H1 (cell line): Measurements from ENCODE around the gene BABAM2. TPM values are rescaled to one million over a fixed set of nuclear protein-coding genes. Genes with fewer than 3 reads are reported as not detected.

ENCODE experiments used
- CTCF ChIA-PET: fragments of 300-600 bp; sonication (Branson Sonifier 250); formaldehyde crosslinking; loops from one replicate; lab custom pipeline; 2021; ENCODE audit not compliant: partially characterized antibody; lab: Charles Lee
- POLR2A ChIA-PET: fragments of 300-600 bp; sonication (Branson Sonifier 250); formaldehyde crosslinking; loops from one replicate; lab custom pipeline; 2021; ENCODE audit warnings: inconsistent platforms; ENCODE audit not compliant: partially characterized antibody; lab: Charles Lee
- DNase-seq, 2 experiments: peaks; one replicate each; pipeline versions ENCODE4 v3.0.0 to v3.0.0-alpha.2; 2010 to 2022; ENCODE audit warnings: low spot score in 2 of 2, low read depth in 1 of 2, mixed read lengths in 1 of 2
- FAIRE-seq: peaks from 2 replicates; lab custom pipeline; 2011; peaks lifted over from hg19 to GRCh38; lab: Jason Lieb, UNC
- H2AFZ ChIP-seq: 2 replicates; pipeline ENCODE4 v1.8.1; 2012; ENCODE audit warnings: low read length, inconsistent platforms
- H2AK5ac ChIP-seq: 2 replicates; pipeline ENCODE4 v1.6.1; 2013; ENCODE audit warnings: low read depth, low read length
- H2BK120ac ChIP-seq: replicated peaks from 2 replicates; pipeline ENCODE3; 2013; ENCODE audit warnings: low read depth, low read length, inconsistent platforms
- H2BK12ac ChIP-seq: 2 replicates; pipeline ENCODE4 v1.6.1; 2013; ENCODE audit warnings: low read depth, low read length
- H2BK15ac ChIP-seq: 2 replicates; pipeline ENCODE4 v1.6.1; 2013; ENCODE audit warnings: low read length
- H2BK20ac ChIP-seq: 2 replicates; pipeline ENCODE4 v1.6.1; 2013; ENCODE audit warnings: low read length
- H2BK5ac ChIP-seq: 2 replicates; pipeline ENCODE4 v1.6.1; 2013; ENCODE audit warnings: low read depth, low read length
- H3K14ac ChIP-seq: 2 replicates; pipeline ENCODE4 v1.6.1; 2013; ENCODE audit warnings: inconsistent platforms; ENCODE audit not compliant: insufficient read length
- H3K18ac ChIP-seq: 2 replicates; pipeline ENCODE4 v1.6.1; 2013; ENCODE audit warnings: low read length; ENCODE audit errors: extremely low read depth
- H3K23ac ChIP-seq: 2 replicates; pipeline ENCODE4 v1.6.1; 2013; ENCODE audit warnings: inconsistent platforms; ENCODE audit not compliant: insufficient read length
- H3K23me2 ChIP-seq: 2 replicates; pipeline ENCODE4 v1.6.1; 2013; ENCODE audit warnings: low read depth, low read length
- H3K27ac ChIP-seq: 2 replicates; pipeline ENCODE4 v1.6.1; 2011; ENCODE audit warnings: low read depth, low read length, inconsistent platforms
- H3K27me3 ChIP-seq, 4 experiments: replicated peaks in 1 of 4; 1 replicate in 1 of 4; 2 replicates in 3 of 4; pipeline versions ENCODE4 v1.6.1 to v1.8.1; 2011 to 2013; ENCODE audit warnings: low read length in 3 of 4, mild to moderate bottlenecking in 3 of 4, inconsistent platforms in 2 of 4, mixed read lengths in 2 of 4, moderate library complexity in 1 of 4; ENCODE audit not compliant: control insufficient read depth in 3 of 4, insufficient read depth in 3 of 4; ENCODE audit errors: extremely low read depth in 1 of 4
- H3K36me3 ChIP-seq, 4 experiments: 2 replicates each; pipeline versions ENCODE4 v1.6.1 to v1.8.1; 2011 to 2013; ENCODE audit warnings: mild to moderate bottlenecking in 4 of 4, low read length in 3 of 4, moderate library complexity in 2 of 4, control low read depth in 1 of 4, inconsistent platforms in 1 of 4; ENCODE audit not compliant: insufficient read depth in 4 of 4, control insufficient read depth in 2 of 4
- H3K4ac ChIP-seq: replicated peaks from 2 replicates; pipeline ENCODE3; 2013; ENCODE audit warnings: low read length, low read depth, mixed read lengths, inconsistent platforms; ENCODE audit not compliant: insufficient read length
- H3K4me1 ChIP-seq, 4 experiments: replicated peaks in 1 of 4; 1 replicate in 1 of 4; 2 replicates in 3 of 4; pipeline versions ENCODE4 v1.6.1 to v1.8.1; 2011 to 2013; ENCODE audit warnings: low read length in 3 of 4, inconsistent platforms in 2 of 4, mixed read lengths in 1 of 4; ENCODE audit not compliant: insufficient read depth in 4 of 4, control insufficient read depth in 3 of 4
- H3K4me2 ChIP-seq, 2 experiments: 2 replicates each; pipeline versions ENCODE4 v1.6.1 to v1.8.1; 2011 to 2013; ENCODE audit warnings: low read depth in 2 of 2, low read length in 2 of 2, control low read depth in 1 of 2, inconsistent platforms in 1 of 2, mild to moderate bottlenecking in 1 of 2; ENCODE audit not compliant: insufficient read depth in 1 of 2
- H3K4me3 ChIP-seq, 4 experiments: fragments of 200-600, 300-600 bp in 1 of 4; sonication (generic), shearing (Covaris generic), sonication (Bioruptor Twin) in 1 of 4; 2 replicates each; pipeline versions ENCODE4 v1.5.1 to v1.8.1; 2011 to 2016; ENCODE audit warnings: low read length in 4 of 4, low read depth in 3 of 4, control low read depth in 2 of 4, inconsistent platforms in 2 of 4, mild to moderate bottlenecking in 2 of 4, mixed read lengths in 1 of 4, moderate library complexity in 1 of 4; ENCODE audit not compliant: insufficient read depth in 2 of 4; ENCODE audit errors: extremely low read depth in 1 of 4
- H3K56ac ChIP-seq: replicated peaks from 2 replicates; pipeline ENCODE3; 2013; ENCODE audit warnings: low read depth, mild to moderate bottlenecking, mixed read lengths, low read length, inconsistent platforms; ENCODE audit not compliant: insufficient read length
- H3K79me1 ChIP-seq: 2 replicates; pipeline ENCODE4 v1.6.1; 2013; ENCODE audit warnings: low read depth, low read length, control low read depth
- H3K79me2 ChIP-seq, 2 experiments: 2 replicates each; pipeline versions ENCODE4 v1.6.1 to v1.8.1; 2012 to 2013; ENCODE audit warnings: low read length in 2 of 2, mild to moderate bottlenecking in 2 of 2, inconsistent platforms in 1 of 2; ENCODE audit not compliant: insufficient read depth in 2 of 2, control insufficient read depth in 1 of 2
- H3K9ac ChIP-seq, 4 experiments: replicated peaks in 1 of 4; 1 replicate in 1 of 4; 2 replicates in 3 of 4; pipeline versions ENCODE4 v1.6.1 to v1.8.1; 2011 to 2013; ENCODE audit warnings: low read depth in 3 of 4, low read length in 3 of 4, control low read depth in 2 of 4, mild to moderate bottlenecking in 2 of 4, moderate library complexity in 2 of 4, inconsistent platforms in 1 of 4; ENCODE audit errors: extremely low read depth in 1 of 4
- H3K9me3 ChIP-seq, 2 experiments: 2 replicates each; pipeline versions ENCODE4 v1.6.1 to v1.8.1; 2012 to 2013; ENCODE audit warnings: mild to moderate bottlenecking in 2 of 2, moderate library complexity in 2 of 2, control low read depth in 1 of 2, inconsistent platforms in 1 of 2, low read depth in 1 of 2, low read length in 1 of 2, mixed read lengths in 1 of 2; ENCODE audit not compliant: insufficient read depth in 2 of 2
- H4K20me1 ChIP-seq, 2 experiments: replicated peaks in 1 of 2; 2 replicates each; pipeline versions ENCODE3 to v1.8.1; 2011 to 2013; ENCODE audit warnings: inconsistent platforms in 2 of 2, low read length in 2 of 2, mild to moderate bottlenecking in 1 of 2; ENCODE audit not compliant: insufficient read depth in 2 of 2, control insufficient read depth in 1 of 2
- H4K5ac ChIP-seq: 2 replicates; pipeline ENCODE4 v1.6.1; 2013; ENCODE audit warnings: low read length, low read depth, mixed read lengths, inconsistent platforms; ENCODE audit not compliant: insufficient read length
- H4K8ac ChIP-seq: 2 replicates; pipeline ENCODE4 v1.8.0; 2013; ENCODE audit warnings: mild to moderate bottlenecking, moderate library complexity, low read length, inconsistent platforms; ENCODE audit not compliant: insufficient read depth; ENCODE audit errors: extremely low read depth
- H4K91ac ChIP-seq: replicated peaks from 2 replicates; pipeline ENCODE3; 2013; ENCODE audit warnings: low read length, mixed read lengths, inconsistent platforms; ENCODE audit not compliant: insufficient read length
- ASH2L ChIP-seq: fragments of 200-600, 300-600 bp; sonication (generic); IDR thresholded peaks from one replicate; pipeline ENCODE4 v1.7.1; 2017; ENCODE audit warnings: low read length
- EGR1 ChIP-seq: IDR thresholded peaks from 2 replicates; pipeline ENCODE4 v1.6.1; 2011; ENCODE audit warnings: low read depth, low read length, borderline replicate concordance
- JUND ChIP-seq: IDR thresholded peaks from 2 replicates; pipeline ENCODE4 v1.6.1; 2011; ENCODE audit warnings: mild to moderate bottlenecking, improper control_type of control experiment, low read length
- WGBS, 2 experiments: shearing (Covaris generic) in 1 of 2; methylation state at CpG; one replicate each; pipeline versions ENCODE4 v1.1.6 to v1.1.7; 2013 to 2015; ENCODE audit warnings: low lambda C conversion rate in 2 of 2, mixed read lengths in 2 of 2, inconsistent platforms in 1 of 2, low coverage in 1 of 2, missing lambda C conversion rate in 1 of 2; ENCODE audit not compliant: insufficient replicate concordance in 2 of 2, insufficient coverage in 1 of 2, insufficient read length in 1 of 2; ENCODE audit errors: extremely low coverage in 1 of 2, missing lambda C conversion rate in 1 of 2; 5-methylcytosine and 5-hydroxymethylcytosine counted together
- polyA plus RNA-seq, 7 experiments: library from polyadenylated mRNA; depleted of rRNA in 3 of 7; stranded (reverse) in 5 of 7; unstranded in 2 of 7; fragments of >200 nt in 5 of 7; fragments of 200-250 nt in 2 of 7; gene quantifications; 1 replicate in 5 of 7; 2 replicates in 1 of 7; 4 replicates in 1 of 7; pipeline versions ENCODE4 v1.2.1 to v1.2.3, GENCODE V29; 2011 to 2013; ENCODE audit warnings: missing spikeins in 2 of 7, mixed read lengths in 2 of 7
- total RNA-seq: library from RNA; stranded (reverse); fragmentation: NEBNext Ultra II Directional; extraction: Animal tissue kit (Norgen Biotek cat#: 25700); gene quantifications from 2 replicates; pipeline ENCODE4 v1.2.1, GENCODE V29; 2021

Gene BABAM2
- total and polyA plus RNA-seq, 2 of the 8 experiments (the other 6 are each of a cell fraction or from before 2014, with no cell fraction given): 15.8 to 20.9 TPM

GRCh38 chr2:27996156-27996922 lies 105.8 kb downstream of the BABAM2 start:
- POLR2A ChIA-PET: no interaction called here
- H3K56ac ChIP-seq: no peak overlapping the region
- H3K79me2 ChIP-seq: no peaks in the 10 kb centered on the region
- H3K79me1 ChIP-seq: no peaks in the 10 kb centered on the region
- no peaks in the 10 kb centered on the region for H3K27me3 ChIP-seq
- no peak overlapping the region for H3K14ac ChIP-seq
- no peak overlapping the region for H4K5ac ChIP-seq
- H3K9me3 ChIP-seq: no peaks in the 10 kb centered on the region
- H3K36me3 ChIP-seq: no peaks in the 10 kb centered on the region
- H2AFZ ChIP-seq: no peak overlapping the region
- H3K18ac ChIP-seq: no peak overlapping the region
- H2BK12ac ChIP-seq: no peak overlapping the region
- WGBS, 2 experiments: 87% methylated on average over 5 of the region's 5 CpGs; no CpG with 5 or more reads in 1 of the 2 experiments
- DNase-seq (no peak), FAIRE-seq (no peak)
- no peak overlapping the region for H2AK5ac ChIP-seq
- H2BK15ac ChIP-seq: no peak overlapping the region
- H3K23ac ChIP-seq: no peak overlapping the region
- no peak overlapping the region for H4K91ac ChIP-seq
- no peak overlapping the region for H3K9ac ChIP-seq
- no peak overlapping the region for H2BK20ac ChIP-seq
- H4K20me1 ChIP-seq: no peaks in the 10 kb centered on the region
- no peak overlapping the region for H2BK5ac ChIP-seq
- no peak overlapping the region for H4K8ac ChIP-seq
- TF ChIP-seq EGR1: no peak
- TF ChIP-seq JUND: no peak
- no peak for TF ChIP-seq ASH2L
- no peak overlapping the region for H3K4ac ChIP-seq
- H3K27ac ChIP-seq: no peak overlapping the region
- no peak overlapping the region for H2BK120ac ChIP-seq
- no peak overlapping the region for H3K4me2 ChIP-seq
- H3K4me3 ChIP-seq: no peak overlapping the region
- CTCF ChIA-PET: interaction anchor here (2.3 kb wide), 1 partner anchor 14 kb away, joined by 8 read pairs; no protein-coding TSS in a partner anchor
- no peaks in the 10 kb centered on the region for H3K23me2 ChIP-seq
- H3K4me1 ChIP-seq: no peaks in the 10 kb centered on the region
